Ishikawa (cell line): ENCODE measurements around the gene LDLRAD2.

Experiments used
- CEBPB ChIP-seq: IDR thresholded peaks from 2 replicates; pipeline ENCODE4 v1.6.1; 2012
- CREB1 ChIP-seq: IDR thresholded peaks from 2 replicates; pipeline ENCODE4 v1.6.1; 2012; ENCODE audit warnings: low read depth
- EGR1 ChIP-seq: IDR thresholded peaks from 2 replicates; pipeline ENCODE4 v1.6.1; 2012
- EP300 ChIP-seq: IDR thresholded peaks from 2 replicates; pipeline ENCODE4 v1.6.1; 2012; ENCODE audit warnings: borderline replicate concordance
- FOXM1 ChIP-seq: IDR thresholded peaks from 2 replicates; pipeline ENCODE4 v1.6.1; 2012; ENCODE audit warnings: low read depth, borderline replicate concordance
- NFIC ChIP-seq: IDR thresholded peaks from 2 replicates; pipeline ENCODE4 v1.6.1; 2012
- RAD21 ChIP-seq: IDR thresholded peaks from 2 replicates; pipeline ENCODE4 v1.6.1; 2012; ENCODE audit warnings: low read depth
- TAF1 ChIP-seq: IDR thresholded peaks from 2 replicates; pipeline ENCODE4 v1.6.1; 2012; ENCODE audit warnings: low read depth, mild to moderate bottlenecking
- TCF12 ChIP-seq: IDR thresholded peaks from 2 replicates; pipeline ENCODE4 v1.6.1; 2012; ENCODE audit warnings: low read depth
- TEAD4 ChIP-seq: IDR thresholded peaks from 2 replicates; pipeline ENCODE4 v1.6.1; 2012
- YY1 ChIP-seq: IDR thresholded peaks from 2 replicates; pipeline ENCODE4 v1.6.1; 2012; ENCODE audit warnings: low read depth
- ZBTB7A ChIP-seq: IDR thresholded peaks from 2 replicates; pipeline ENCODE4 v1.6.1; 2012; ENCODE audit warnings: low read depth
- TF ChIP-seq, protein P1 (sequence below): IDR thresholded peaks from 2 replicates; pipeline ENCODE4 v1.6.1; 2012
- TF ChIP-seq, protein P2 (sequence below): IDR thresholded peaks from 2 replicates; pipeline ENCODE4 v1.6.1; 2012
- TF ChIP-seq, protein P3 (sequence below): IDR thresholded peaks from 2 replicates; pipeline ENCODE4 v1.6.1; 2012; ENCODE audit warnings: low read depth, mild to moderate bottlenecking

Gene LDLRAD2

DNA sequence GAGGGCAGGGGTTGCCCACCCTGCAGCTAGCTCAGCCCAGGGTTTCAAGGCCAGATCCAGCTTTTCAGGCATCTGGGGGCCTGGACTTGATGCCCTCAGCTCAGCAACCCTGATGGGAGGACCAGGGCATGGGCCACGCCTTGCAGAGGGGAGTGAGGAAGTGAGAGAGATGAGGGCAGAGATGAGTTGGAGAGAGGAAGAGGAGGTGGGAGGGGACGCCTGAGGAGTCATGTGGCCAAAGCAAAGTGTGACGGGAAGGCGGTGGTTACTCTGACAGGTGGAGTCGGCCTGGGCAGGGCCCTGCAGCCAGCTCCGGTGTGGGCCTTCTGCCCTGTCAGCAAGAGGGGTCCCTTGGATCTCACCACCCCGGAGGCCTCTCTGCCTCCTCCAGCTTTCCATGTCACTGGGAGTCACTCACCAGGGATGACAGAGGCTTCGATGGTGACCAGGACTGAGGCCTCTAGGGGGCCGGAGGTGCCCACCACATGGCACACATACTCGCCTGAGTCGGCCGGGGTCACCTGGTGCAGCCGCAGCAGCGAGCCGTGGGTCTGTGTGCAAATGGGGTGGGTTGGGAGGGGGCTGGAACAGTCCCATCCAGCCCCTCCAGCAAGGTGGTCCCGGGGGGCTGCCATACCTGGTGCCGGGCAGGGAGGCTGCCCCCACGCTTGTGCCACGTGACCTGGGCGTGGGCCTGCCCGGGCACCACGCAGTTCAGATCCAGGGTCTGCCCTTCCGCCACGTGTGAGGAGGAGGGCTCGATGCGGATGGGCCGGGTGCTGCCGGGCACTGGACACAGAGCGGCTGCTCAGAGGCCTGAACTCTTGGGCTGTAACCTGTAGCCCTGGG, 40.4 kb downstream of the LDLRAD2 start:
- TF ChIP-seq TCF12 (no peak), CREB1 (no peak), ZBTB7A (no peak), TAF1 (no peak), CEBPB (no peak), NFIC (no peak), FOXM1 (no peak), EGR1 (no peak), RAD21 (no peak), YY1 (no peak), EP300 (no peak), TEAD4 (no peak)
- TF ChIP-seq, protein P1, sequence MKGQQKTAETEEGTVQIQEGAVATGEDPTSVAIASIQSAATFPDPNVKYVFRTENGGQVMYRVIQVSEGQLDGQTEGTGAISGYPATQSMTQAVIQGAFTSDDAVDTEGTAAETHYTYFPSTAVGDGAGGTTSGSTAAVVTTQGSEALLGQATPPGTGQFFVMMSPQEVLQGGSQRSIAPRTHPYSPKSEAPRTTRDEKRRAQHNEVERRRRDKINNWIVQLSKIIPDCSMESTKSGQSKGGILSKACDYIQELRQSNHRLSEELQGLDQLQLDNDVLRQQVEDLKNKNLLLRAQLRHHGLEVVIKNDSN = no peak
- TF ChIP-seq, protein P2, sequence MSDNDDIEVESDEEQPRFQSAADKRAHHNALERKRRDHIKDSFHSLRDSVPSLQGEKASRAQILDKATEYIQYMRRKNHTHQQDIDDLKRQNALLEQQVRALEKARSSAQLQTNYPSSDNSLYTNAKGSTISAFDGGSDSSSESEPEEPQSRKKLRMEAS = no peak
- TF ChIP-seq, protein P3, sequence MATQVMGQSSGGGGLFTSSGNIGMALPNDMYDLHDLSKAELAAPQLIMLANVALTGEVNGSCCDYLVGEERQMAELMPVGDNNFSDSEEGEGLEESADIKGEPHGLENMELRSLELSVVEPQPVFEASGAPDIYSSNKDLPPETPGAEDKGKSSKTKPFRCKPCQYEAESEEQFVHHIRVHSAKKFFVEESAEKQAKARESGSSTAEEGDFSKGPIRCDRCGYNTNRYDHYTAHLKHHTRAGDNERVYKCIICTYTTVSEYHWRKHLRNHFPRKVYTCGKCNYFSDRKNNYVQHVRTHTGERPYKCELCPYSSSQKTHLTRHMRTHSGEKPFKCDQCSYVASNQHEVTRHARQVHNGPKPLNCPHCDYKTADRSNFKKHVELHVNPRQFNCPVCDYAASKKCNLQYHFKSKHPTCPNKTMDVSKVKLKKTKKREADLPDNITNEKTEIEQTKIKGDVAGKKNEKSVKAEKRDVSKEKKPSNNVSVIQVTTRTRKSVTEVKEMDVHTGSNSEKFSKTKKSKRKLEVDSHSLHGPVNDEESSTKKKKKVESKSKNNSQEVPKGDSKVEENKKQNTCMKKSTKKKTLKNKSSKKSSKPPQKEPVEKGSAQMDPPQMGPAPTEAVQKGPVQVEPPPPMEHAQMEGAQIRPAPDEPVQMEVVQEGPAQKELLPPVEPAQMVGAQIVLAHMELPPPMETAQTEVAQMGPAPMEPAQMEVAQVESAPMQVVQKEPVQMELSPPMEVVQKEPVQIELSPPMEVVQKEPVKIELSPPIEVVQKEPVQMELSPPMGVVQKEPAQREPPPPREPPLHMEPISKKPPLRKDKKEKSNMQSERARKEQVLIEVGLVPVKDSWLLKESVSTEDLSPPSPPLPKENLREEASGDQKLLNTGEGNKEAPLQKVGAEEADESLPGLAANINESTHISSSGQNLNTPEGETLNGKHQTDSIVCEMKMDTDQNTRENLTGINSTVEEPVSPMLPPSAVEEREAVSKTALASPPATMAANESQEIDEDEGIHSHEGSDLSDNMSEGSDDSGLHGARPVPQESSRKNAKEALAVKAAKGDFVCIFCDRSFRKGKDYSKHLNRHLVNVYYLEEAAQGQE = no peak

DNA sequence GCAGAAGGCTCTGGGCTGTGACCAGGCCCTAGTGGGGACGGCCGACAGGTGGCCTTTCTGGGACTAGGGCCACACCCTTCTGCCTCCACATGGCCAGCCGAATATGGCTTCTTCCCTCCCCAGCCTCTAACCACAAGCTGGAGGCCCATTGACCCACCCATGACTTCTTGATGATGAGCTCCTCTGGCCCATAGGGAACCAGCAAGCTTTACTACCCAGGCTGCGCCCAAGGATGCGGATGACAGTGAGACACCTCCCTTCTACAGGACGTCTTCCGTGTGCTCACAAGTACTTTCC, 41.0 kb downstream of the LDLRAD2 start:
- TF ChIP-seq EGR1 = no peak
- no peak for TF ChIP-seq TEAD4
- TF ChIP-seq, protein P2 = no peak
- no peak for TF ChIP-seq YY1
- no peak for TF ChIP-seq FOXM1
- TF ChIP-seq, protein P3 = no peak
- no peak for TF ChIP-seq CEBPB
- TF ChIP-seq CREB1 = no peak
- TF ChIP-seq EP300 = no peak
- no peak for TF ChIP-seq ZBTB7A
- TF ChIP-seq NFIC = no peak
- TF ChIP-seq, protein P1 = no peak
- no peak for TF ChIP-seq TCF12
- TF ChIP-seq RAD21 = no peak
- TF ChIP-seq TAF1 = no peak

DNA sequence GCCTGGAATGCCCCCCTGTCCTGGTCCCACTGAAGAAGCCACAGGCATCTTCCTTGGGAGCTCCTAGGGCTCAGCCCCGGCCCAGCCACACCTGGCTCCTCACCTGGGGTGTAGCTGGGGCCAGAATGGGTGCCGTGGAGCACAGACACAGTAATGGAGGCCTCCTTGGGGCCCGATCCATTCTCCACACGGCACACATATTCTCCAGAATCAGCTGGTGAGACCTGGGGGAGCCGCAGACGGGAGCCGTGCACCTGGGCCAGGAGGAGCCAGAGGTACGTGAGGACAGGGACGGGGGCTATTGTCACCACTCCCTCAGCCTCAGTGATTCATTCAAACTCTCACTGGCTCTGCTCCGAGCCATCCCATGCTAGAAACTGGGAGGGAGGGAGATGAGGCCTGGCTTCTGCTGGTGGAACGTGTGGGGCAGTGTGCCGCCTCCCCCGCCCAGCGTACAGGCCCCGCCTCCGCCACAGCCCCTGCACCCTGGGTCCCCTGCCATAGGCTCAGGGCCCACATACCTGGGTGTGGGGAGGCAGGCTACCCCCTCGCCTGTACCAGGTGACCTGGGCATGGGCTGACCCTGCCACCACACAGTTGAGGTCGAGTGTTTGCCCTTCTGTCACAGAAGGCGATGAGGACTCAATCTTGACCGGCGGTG, 42.2 kb downstream of the LDLRAD2 start:
- TF ChIP-seq, protein P3 = no peak
- no peak for TF ChIP-seq CREB1
- TF ChIP-seq YY1 = no peak
- TF ChIP-seq, protein P2 = no peak
- TF ChIP-seq FOXM1 = no peak
- TF ChIP-seq NFIC = no peak
- TF ChIP-seq TAF1 = no peak
- no peak for TF ChIP-seq TCF12
- TF ChIP-seq EGR1 = no peak
- TF ChIP-seq, protein P1 = no peak
- no peak for TF ChIP-seq RAD21
- no peak for TF ChIP-seq EP300
- TF ChIP-seq ZBTB7A = no peak
- no peak for TF ChIP-seq CEBPB
- no peak for TF ChIP-seq TEAD4
